Urothelium cell line (cell line): ENCODE data around the gene PITPNM1.
"Not testable (repeated sequence)": the region's sequence is repeated elsewhere in the genome, so short reads cannot be mapped to it uniquely, and the experiment has no call there.

Source experiments
- DNase-seq: peaks from one replicate; pipeline ENCODE4 v3.0.0; 2011; ENCODE audit warnings: low spot score, mixed read lengths
- FAIRE-seq: peaks from 2 replicates; lab custom pipeline; 2011; peaks lifted over from hg19 to GRCh38; lab: Jason Lieb, UNC

PITPNM1 gene

DNA sequence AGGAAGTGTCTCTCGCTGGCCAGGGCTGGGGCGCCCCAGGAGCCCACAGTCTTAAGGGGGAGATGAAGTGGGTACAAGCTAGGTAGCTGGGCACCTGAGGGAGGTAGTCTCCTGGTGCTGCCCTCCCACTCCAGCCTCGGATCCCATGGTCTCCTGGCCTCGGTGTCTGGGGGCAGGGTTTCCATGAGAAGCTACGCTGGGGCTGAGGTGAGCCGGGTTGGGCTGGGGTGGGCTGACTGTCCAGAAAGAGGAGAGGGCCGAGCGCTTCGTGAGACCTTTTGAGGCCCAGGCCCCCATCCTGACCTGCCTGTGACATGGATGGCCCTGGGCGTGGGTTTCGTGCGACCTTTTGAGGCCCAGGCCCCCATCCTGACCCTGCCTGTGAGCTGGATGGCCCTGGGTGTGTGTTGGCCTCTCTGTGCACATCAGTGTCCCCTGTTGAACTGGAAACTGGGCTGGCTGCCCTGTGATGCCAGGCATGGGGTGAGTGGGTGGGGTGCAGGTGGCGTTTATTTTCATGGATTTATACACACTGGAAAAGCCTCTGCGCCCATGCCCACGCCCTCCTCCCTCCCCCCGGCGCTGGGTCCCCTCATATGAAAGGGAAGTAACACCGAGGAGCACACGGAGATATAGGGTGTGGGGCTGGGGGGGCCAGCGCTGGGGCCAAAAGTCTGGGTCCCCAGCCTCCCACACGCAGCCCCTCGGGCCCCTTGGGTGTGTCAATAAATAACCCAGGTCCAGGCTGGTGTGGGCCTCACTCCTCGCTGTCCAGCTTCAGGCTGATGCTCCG lies 13.7 kb downstream of the PITPNM1 start:
- DNase-seq (no peak), FAIRE-seq (no peak)

GRCh38 chr11:67490727-67491065 lies 14.5 kb downstream of the PITPNM1 start:
- DNase-seq (no peak), FAIRE-seq (no peak)

GRCh38 chr11:67489885-67490726 lies 15.1 kb downstream of the PITPNM1 start:
- no peak for DNase-seq
- peak; percentile 40 for FAIRE-seq

DNA sequence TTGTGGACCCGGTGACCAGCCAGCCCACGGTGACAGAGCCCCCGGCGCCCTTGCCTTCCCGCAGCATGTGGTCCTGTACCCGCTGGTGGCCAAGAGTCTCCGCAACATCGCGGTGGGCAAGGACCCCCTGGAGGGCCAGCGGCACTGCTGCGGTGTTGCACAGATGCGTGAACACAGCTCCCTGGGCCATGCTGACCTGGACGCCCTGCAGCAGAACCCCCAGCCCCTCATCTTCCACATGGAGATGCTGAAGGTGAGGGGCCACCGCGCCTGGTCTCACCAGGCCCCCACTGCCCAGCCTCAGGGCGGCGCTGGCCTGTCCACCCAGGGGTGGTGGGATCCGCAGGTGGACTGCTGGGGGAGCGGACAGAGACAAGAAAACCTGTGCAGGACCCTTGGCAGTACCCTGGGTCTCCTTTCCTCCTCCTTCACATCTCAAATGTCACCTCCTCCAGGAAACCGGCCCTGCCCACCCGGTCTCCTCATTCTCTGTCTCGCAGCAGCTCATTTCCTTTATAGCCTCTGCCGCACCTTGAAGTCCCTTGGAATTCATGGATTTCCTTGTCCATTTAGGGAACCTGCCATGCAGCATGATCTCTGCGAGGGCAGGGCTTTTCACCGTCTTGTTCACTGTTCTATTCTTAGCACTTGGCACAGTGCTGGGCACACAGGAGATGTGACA lies 15.8 kb downstream of the PITPNM1 start:
- DNase-seq (no peak), FAIRE-seq (no peak)

- DNase-seq = no peak
- FAIRE-seq = no peak
These were observed 18.5 kb downstream of the PITPNM1 start for GRCh38 chr11:67486481-67487195.

DNA sequence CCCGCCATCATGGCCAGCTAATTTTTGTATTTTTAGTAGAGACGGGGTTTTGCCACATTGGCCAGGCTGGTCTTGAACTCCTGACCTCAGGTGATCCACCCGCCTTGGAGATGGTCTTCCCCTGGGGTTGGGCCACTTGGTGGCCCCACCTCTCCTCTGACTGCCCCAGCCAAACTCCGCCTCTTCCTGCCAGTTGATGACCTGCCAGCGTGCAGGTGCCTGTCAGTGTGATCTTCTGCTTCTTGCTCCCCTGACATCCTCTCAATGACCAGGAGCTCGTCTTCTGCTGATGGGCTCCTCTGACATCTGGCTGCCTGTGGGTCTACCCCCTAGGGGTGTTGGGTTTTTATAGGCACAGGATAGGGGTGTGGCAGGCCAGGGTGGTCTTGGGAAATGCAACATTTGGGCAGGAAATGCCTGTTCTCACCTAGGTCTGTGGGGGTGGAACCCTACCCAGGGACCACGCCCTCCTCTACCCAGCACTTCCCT lies 19.2 kb downstream of the PITPNM1 start:
- not testable (repeated sequence) for FAIRE-seq, DNase-seq

GRCh38 chr11:67484847-67485311 lies 20.3 kb downstream of the PITPNM1 start:
- no peak for DNase-seq
- no peak for FAIRE-seq

DNA sequence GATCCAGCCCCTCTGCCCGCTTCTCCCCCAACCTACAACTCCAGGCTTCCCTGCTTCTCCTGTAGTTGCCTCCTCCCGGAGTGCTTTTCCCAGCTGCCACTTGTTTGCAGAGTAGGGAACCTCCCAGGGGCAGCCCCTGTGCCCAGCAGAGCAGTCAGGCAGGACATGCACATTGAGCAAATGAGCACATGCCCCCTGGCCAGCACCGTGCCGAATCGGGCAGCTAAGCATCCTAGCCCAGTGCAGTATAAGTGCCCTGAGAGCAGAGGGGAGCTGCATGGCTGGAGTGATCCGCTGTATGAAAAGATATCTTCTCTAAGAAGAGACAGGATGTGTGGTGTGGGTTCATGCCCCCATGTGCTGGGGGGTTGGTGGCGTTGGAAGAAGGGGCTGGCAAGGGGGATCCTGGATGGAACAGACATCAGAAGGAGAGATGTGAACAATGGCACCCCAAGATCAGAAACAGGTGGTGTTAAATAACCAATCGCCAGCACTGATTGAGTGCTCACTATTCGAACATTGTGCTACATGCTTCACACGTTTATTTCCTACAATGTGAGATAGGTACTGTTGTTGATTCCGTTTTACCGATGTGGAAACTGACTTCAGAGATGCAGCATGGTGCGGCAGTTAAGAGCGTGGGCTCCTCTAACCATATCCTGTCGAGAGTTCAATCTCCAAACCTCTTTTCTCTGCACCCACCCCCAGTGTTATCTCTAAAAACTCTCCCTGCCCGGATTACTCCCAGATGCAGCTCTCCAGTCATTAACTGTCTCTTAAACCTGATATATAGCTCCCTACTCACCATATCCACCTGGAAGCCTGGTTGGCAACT lies 21.1 kb downstream of the PITPNM1 start:
- FAIRE-seq (no peak), DNase-seq (no peak)

GRCh38 chr11:67482827-67483798 lies 22.1 kb downstream of the PITPNM1 start, which contains the start of gene AIP:
TSS of gene AIP (plus strand) at chr11:67483026. CDS start at chr11:67483159, 133 bp downstream.
- FAIRE-seq (no peak), DNase-seq (peak; percentile 98)

- DNase-seq (peak; percentile 19), FAIRE-seq (no peak)
These were observed 22.8 kb downstream of the PITPNM1 start for GRCh38 chr11:67482275-67482826.

GRCh38 chr11:67477344-67478050 lies 27.7 kb downstream of the PITPNM1 start:
- FAIRE-seq, DNase-seq: not testable (repeated sequence)

DNA sequence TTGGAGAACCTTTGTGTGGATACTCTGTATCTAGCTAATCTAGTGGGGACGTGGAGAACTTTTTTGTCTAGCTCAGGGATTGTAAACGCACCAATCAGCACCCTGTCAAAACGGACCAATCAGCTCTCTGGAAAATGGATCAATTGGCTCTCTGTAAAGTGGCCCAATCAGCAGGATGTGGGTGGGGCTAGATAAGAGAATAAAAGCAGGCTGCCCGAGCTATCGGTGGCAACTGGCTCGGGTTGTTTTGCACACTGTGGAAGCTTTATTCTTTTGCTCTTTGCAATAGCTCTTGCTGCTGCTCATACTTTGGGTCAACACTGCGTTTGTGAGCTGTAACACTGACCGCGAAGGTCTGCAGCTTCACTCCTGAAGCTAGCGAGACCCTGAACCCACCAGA lies 28.5 kb downstream of the PITPNM1 start:
- FAIRE-seq, DNase-seq: not testable (repeated sequence)

DNA sequence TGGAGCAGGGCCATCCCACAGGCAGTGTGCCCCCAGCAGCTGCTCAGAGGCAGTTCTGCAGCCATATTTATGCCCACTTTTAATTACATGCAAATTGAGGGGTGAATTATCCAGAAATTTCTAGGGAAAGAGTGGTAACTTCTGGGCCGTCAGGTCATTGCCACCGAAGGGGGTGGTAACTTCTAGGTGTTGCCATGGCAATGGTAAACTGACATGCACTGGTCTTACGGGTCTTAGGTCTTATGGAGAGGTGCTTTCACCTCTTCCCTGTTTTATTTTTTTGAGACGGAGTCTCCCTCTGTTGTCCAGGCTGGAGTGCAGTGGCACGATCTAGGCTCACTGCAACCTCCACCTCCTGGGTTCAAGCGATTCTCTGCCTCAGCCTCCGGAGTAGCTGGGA lies 32.3 kb downstream of the PITPNM1 start:
- no peak for DNase-seq
- no peak for FAIRE-seq

- FAIRE-seq (no peak), DNase-seq (no peak)
These were observed 34.7 kb downstream of the PITPNM1 start for GRCh38 chr11:67470337-67471002.

GRCh38 chr11:67469508-67469811 lies 35.7 kb downstream of the PITPNM1 start:
- no peak for FAIRE-seq
- no peak for DNase-seq

DNA sequence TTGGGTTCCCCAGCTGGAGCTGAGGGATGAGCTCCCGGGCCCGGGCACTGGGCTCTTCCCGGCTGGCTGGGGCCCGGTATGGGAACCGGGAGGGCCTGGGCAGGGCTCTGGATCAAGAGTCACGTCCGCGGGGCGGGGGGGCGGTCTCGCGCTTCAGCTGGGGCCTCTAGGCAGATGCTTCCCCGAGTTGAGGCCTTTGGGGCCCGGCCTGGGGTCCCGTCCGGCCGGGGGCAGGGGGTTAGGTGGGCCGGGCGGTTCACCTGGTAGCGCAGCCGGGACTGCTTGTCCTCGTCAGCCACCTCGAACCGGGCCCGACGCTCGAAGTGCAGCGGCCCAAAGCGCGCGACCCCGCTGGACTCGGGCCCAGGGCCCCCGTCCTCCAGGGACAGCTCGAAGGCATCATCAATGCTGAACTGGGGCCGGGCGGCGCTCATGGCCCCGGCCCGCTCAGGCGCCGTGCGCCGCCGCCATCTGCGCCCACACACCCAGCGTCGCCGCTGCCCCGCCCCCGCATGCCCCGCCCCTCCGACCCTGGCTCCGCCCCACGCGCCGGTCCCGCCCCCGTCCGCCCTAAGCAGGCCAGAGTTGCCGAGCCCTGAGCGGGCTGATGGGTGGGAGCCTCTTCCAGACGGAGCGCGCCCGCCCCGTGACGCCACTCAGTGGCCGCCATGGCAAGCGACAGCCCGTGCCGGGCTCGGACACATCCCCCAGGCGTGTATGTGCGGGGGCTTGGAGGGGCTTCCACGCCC lies 36.2 kb downstream of the PITPNM1 start, which contains the start of gene TMEM134:
Gene TMEM134 (minus strand): TSS at position 493 of the 749 bp plus-strand sequence. CDS start 59 bp downstream, at position 434.
- DNase-seq = peak; percentile 98
- FAIRE-seq = peak; percentile 87
